GM21367 (cell line): Measurements from ENCODE around the gene PRRC2C.
"Not testable (repeated sequence)": the region's sequence is repeated elsewhere in the genome, so short reads cannot be mapped to it uniquely, and the experiment has no call there.

ENCODE experiments used
- ATAC-seq: cut with Tn5 transposase; IDR thresholded peaks from one replicate; pipeline ENCODE4 v1.9.1; 2021; ENCODE audit not compliant: unreplicated experiment

Gene PRRC2C

DNA sequence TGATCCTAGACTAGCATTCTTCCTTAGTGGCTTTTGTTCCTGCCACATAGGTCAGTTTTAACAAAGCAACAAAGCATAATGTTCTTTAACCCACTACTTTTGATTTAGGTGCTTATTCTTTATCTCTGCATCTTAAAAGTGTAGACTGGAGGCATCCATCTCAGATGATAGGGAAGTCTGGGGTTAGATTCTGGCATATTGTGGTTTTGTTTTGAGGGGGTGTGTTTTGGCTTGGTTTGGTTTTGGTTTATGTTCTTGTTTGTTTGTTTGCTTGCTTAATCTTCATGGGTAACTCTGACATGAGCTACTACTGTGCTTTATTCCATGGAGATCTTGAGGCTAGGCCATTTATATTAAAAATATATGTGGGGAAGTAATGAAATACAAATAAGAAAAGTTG, 96.4 kb downstream of the PRRC2C start:
- no peak for ATAC-seq

DNA sequence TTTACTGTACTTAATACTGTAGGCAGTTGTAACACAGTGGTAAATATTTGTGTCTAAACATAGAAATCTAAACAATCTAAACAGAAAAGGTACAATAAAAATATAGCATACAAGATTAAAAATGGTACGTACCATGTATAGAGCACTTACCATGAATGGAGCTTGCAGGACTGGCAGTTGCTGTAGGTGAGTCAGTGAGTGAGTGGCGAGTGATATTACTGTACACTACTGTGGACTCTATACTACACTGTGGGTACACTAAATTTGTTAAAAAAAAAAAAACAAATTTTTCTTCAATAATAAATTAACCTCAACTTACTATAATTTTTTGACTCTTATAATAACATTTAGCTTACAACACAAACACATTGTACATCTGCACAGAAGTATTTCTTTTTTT, 97.3 kb downstream of the PRRC2C start:
- ATAC-seq: no peak

DNA sequence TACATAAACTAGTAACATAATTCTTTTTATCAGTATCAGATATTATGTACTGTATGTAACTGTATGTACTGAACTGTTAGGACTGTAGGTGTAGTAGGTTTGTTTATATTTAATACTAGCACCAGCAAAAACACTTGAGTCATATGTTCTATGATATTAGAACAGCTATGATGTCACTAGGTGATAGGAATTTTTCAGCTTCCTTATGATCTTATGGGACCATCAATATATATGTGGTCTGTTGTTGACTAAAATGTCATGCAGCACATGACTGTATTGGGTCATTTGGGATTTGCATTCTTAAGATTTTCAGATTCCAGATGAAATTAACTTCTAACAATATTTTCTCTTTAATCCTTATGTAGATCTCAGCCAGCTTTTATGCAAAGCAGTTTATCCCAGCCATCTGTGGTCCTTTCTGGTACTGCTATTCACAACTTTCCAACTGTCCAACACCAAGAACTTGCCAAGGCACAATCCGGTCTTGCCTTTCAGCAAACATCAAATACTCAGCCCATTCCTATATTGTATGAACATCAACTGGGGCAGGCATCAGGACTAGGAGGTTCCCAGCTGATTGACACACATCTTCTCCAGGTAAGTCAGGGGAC, 98.4 kb downstream of the PRRC2C start:
- ATAC-seq: no peak

DNA sequence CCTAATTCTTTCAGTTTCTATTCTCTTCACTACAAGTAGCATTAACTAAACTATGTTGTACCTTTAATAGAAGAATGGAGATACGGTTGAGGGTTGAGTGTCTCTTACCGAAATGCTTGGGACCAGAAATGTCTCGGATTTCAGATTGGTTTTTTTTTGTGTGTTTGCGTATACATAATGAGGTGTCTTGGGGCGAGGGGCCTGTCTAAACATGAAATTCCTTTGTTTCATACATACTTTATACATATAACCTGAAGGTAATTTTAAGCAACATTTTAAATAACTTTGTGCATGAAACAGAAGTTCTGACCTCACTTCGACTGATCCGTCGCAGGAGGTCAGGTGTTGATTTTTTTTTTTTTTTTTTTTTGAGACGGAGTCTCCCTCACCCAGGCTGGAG, 100.4 kb downstream of the PRRC2C start:
- no peak for ATAC-seq

DNA sequence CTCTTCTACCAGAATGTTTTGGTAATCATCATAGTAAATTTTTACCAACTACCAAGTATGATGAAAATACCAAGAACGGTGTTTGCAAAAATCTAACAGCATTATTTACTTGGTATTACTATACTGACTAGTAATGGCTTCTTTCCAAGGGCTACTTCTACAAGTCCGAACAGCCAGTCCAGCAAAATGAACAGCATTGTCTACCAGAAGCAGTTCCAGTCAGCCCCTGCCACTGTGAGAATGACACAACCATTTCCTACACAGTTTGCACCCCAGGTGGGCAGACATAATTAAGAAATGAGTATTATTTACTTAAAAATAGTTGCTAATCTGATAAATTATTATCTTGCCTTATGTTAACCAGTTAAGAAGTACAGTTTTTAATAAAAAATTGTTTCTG, 102.9 kb downstream of the PRRC2C start:
- no peak for ATAC-seq

DNA sequence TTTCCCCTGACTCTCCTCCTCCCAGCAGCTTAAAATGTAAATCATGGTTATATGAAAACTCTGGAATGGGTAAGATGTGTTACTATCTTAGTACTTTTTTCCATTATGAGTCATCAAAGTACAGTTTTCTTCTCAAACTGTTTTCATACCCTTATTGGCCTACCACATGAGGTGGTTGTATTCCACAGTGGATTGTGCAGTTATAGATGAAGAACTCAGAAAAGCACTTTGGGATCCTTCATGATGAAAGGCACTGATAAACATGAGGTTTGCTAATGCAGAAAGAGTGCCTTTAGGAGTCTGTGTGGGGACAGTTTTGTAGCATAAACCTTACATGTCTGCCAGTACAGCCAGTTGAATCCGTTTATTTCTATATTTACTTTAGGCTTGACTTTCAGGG, 104.7 kb downstream of the PRRC2C start:
- no peak for ATAC-seq

DNA sequence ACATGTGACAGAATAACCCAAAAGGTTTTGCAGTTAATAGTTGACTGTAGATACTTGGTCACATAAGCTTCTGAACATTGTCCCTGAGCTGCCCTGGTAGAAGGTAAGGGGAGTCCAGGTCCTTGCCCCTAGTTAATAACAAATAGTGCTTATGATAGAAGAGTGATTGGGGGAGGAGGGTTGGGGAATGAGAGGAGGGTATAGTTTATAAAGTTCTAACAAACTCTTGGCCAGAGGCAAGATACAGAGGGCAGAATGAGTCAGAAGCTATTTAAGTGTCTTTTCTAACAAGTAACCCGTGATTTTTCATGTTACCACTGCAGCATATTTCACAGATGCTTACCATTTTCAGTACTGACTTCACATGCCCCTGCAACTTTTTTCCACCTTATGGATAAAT, 110.0 kb downstream of the PRRC2C start:
- ATAC-seq: no peak

DNA sequence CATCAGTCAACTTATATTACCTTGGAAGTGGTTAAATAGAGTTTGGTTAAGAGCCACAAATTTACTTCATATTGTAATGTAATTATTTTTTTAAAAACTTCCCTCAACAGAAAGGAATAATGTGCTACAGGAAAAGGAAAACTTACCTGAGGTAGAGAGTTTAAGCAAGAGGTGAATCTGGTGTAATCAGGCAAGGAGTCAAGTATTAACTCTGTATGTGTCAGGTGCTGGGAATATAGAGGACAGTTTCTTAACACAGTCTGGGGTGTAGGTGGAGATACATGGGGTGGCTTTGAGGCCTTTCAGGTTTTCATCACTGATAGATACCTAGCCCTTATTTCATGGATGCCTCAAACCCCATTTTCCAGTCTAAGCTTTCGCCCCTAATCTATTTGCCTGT, 110.8 kb downstream of the PRRC2C start:
- ATAC-seq: no peak

DNA sequence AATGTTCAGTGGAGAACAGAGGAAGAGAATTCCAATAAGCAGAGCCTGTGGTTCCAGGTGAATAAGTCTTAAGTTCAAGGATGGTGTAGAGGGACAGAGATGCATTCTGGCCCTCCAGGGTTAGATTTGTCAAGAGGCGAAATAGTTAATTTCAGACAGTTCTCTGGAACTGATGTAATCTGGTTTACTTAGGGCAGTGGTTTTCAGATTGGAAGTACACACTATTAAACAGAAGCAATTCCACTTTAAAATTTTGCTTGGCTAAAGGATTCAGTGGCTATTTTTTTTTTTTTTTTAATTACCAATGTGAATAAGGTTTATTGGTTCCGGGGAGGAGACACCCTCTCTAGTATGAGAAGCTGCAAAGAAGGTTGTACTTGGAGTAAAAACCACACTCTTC, 111.4 kb downstream of the PRRC2C start:
- no peak for ATAC-seq

DNA sequence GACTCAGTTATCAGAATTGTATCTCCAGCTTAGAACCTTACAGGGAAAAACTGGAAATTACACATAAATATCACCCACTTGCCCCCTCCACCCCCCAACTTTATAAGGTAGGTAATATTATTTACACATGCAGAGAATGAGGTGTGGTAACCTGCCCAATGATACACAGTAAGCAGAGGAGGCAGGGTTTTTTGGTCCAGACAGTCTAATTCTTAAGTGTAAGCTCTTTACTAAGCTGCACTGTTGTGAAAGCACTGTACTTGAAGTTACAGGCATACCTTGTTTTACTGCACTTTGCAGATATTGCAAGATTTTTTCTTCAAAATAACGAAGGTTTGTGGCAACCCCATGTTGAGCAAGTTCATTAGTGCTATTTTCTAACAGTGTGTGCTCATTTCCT, 111.9 kb downstream of the PRRC2C start:
- no peak for ATAC-seq

DNA sequence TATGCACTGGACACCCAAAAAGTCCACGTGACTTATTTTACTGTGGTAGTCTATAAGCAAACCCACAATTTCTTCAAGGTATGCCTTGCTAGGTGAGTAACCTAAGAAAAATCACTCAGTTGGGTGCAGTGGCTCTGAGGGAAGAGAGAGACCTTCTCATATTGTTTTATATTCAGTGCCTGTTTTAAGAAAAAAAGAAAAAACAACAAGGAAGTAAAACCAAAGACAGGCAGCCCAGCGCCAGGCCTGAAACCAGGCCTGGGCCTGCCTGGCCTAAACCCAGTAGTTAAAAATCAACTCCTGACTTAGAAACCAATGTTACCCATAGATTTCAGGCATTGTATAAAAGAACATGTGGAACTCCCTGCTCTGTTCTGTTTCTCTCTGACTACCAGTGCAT, 115.0 kb downstream of the PRRC2C start:
- not testable (repeated sequence) for ATAC-seq

DNA sequence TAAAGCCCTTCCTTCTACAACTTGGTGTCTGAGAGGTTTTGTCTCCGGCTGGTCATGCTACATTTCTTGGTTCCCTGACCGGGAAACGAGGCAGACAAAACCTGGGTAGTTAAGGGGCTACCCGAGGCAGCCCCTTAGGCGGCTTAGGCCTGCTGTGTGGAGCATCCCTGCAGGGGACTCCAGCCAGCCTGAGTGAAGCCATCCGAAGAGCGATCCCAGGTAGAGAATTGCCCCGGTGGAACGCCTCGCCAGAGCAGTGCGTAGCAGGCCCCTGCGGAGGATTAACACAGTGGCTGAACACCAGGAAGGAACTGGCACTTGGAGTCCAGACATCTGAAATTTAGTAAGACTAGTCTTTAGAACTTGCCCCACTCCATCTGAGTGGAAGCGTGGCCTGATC, 115.5 kb downstream of the PRRC2C start:
- no peak for ATAC-seq

DNA sequence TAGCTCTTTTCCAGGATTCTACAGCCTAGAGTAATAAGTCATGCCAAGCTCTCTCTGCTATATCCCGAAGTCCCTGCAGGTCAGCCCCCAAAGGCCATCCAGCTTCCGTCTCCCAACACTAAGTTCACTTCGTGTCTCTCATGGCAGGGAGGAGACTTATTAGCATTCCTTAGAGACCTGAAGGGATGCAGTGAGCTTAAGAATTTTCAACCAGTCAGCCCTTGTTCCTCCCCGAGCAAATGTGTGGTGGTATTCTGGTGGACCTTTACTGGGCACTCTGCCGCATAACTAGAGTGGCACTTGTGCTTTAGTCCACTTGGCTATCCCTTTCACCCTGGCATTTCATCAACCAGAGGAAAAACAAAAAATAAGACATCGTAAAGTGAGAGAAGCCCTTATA, 117.7 kb downstream of the PRRC2C start:
- not testable (repeated sequence) for ATAC-seq

DNA sequence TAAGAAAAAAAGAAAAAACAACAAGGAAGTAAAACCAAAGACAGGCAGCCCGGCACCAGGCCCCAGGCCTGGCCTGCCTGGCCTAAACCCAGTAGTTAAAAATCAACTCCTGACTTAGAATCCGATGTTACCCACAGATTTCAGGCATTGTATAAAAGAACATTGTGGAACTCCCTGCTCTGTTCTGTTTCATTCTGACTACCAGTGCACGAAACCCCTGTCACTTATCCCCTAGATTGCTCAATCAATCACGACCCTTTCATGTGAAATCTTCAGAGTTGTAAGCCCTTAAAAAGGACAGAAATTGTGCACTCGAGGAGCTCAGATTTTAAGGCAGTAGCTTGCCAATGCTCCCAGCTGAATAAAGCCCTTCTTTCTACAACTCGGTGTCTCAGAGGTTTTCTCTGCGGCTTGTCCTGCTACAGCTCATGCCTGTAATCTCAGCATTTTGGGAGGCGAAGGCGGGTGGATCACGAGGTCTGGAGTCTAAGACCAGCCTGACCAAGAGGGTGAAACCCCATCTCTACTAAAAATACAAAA, 121.1 kb downstream of the PRRC2C start:
- no peak for ATAC-seq

DNA sequence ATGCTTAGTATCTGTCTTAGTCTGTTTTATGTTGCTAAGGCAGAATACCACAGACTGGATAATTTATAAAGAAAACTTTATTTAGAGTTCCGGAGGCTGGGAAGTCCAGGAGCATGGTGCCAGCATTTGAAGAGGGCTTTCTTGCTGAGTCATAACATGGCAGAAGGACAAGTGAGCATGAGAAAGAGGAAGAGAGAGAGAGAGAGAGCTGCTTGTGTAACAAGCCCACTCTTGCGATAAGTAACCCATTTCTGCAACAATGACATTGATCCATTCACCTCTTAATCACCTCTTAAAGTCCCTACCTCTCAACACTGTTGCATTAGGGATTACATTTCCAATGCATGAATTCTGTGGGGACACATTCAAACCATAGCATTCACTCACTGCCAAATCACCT, 125.1 kb downstream of the PRRC2C start:
- ATAC-seq: no peak

DNA sequence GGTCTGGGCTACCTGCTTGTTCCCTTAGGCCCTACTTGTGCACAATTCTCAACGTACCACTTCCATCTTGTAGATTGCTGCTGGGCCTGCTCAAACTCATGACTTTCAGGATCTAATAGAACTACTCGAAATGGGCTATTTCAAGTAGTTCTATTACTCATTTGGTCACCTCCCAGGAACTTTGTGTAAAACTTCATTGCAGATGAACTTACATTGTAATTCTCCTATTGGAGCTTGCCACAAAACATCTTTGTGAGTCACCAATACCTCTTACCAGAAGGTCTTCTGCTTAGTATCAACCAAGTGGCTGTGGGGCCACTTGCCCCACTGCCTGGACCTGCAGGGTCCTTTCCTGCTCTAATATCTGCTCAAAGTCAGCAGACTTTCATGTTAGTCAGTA, 126.0 kb downstream of the PRRC2C start:
- ATAC-seq: no peak

DNA sequence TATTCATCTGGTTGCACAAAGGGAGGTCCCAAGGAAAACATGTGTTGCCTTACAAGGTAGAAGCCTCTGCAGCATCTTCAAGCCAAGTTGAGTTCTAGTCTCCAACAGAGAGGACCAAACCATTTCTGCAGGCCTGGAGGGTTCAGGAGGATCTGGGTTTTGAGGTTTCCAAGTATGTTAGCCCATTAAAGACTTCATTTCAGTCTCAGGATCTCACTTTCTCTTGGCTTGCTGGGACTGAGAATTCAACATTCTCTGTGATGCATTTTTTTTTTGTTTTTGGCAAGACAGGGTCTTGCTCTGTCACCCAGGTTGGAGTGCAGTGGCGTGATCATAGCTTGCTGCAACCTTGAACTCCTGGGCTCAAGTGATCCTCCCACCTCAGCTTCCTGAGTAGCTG, 128.0 kb downstream of the PRRC2C start:
- ATAC-seq: no peak

DNA sequence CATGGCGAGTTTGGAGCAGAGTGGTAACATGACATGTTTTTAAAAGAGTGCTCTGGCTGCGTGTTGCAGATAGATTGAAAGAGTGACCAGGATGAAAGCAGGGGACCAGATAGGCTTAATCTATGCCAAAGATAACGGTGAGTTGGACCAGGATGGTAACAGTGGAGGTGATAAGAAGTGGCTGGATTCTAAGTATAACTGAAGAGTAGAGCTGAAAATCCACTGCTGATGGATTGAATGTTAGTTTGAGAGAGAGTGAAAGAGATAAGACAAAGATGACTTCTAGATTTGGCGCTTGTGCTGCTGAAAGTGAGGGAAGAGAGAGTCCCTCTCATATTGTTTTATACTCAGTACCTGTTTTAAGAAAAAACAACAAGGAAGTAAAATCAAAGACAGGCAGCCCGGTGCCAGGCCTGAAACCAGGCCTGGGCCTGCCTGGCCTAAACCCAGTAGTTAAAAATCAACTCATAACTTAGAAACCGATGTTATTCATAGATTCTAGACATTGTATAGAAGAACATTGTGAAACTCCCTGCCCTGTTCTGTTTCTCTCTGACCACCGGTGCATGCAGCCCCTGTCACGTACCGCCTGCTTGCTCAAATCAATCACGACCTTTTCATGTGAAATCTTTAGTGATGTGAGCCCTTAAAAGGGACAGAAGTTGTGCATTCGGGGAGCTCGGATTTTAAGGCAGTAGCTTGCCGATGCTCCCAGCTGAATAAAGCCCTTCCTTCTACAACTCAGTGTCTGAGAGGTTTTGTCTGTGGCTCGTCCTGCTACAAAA, 130.0 kb downstream of the PRRC2C start:
- not testable (repeated sequence) for ATAC-seq

DNA sequence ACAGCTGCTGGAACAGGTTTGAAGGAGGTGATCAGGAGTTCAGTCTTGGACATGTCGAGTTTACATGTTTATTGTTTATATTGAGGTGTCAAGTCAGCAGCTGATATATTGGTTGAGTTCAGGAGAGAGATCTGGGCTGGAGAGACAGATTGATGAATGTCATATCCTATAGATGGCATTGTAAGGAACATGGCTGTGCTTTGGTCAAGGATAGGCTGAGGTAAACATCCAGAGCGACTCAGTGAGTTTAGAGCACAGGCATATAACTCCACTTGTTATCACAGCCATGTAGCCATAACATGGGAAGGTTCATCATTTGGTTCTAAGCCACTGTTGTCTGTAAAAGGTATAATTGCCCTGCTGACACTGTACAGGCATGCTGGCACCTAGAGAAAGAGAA, 131.3 kb downstream of the PRRC2C start:
- ATAC-seq: no peak

DNA sequence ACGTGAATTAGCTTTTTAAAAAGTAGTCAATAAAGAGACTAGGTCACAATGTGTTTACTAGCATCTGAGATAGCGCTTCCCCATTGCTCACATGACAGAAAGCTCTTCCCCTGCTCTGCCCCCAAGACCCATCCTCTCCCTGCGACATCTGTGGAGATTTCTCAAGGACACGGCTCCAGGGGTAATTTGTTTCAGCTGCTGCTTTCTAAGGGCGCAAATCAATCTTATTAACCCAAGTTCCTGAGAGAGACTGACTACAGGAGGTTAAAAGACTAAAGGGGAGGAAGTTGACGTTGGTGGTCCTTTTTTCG, 136.8 kb downstream of the PRRC2C start, which contains the start of gene MYOCOS:
Gene MYOCOS (plus strand): TSS at position 92 of the 311 bp plus-strand sequence. CDS start 1,641 bp downstream, outside the sequence.
- no peak for ATAC-seq

DNA sequence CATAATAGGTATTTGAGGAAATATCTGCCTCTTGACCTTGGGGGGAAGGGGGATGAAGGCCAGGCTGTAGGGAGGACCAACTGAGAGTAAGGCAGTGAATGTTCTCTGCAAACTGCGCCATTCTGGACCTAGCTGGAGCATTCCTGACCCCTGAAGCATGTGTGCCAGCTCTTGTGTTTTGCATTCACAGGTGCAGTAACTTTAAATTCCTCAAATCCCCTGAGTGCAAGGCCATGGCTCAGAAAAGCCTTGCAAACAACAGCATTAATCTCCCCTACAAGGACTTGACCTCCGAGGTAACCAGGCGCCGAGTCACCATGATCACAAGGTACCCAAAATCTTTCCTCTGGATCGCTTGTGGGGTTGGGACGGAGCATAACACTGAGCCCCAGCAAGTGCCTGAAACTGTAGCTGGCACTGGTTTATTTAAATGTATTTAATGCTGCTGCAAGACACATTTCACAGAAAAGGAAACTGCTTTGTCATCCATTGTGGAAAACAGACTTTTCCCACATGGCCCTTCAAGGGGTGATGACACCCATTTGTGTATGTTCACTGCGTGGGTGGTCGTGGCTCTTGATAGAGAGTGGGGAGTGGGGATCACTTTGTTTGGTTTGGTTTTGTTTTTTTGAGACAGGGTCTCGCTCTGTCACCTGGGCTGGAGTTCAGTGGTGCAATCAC, 138.5 kb downstream of the PRRC2C start:
- ATAC-seq: no peak

DNA sequence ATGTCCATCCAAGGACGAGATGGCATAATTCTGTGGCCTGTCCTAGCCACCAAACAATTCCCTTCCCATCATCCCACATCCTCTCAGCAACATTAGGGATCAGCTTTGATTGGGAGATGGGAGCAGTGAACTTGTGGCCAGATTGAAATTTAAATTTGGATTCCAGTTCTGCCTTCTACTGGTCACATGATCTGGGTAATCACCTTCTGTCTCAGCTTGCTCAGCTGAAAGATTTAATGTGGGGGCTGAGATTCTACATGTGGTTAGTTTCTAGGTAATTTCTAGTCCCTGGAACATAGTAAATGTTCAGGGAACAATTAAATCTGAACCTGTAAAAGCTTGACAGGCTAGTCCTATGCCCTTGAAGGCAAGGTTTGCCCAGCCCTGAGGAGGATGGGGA, 139.9 kb downstream of the PRRC2C start:
- no peak for ATAC-seq
